Measurements from ENCODE around the gene GSG1. TPM values are rescaled to one million over a fixed set of nuclear protein-coding genes. Genes with fewer than 3 reads are reported as not detected.

Gene GSG1
- total RNA-seq, 1 experiment from 2014 or later, result 0.28 TPM

- ChIA-PET POLR2A (no interaction called here), CTCF (interaction anchor here (0.6 kb wide), 1 partner anchor 24 kb away, joined by 4 read pairs; no protein-coding TSS in a partner anchor)
- no peak overlapping the region for H3K4me3 Mint-ChIP-seq
- H3K36me3 Mint-ChIP-seq, result peaks cover 70% of the 10 kb centered on the region
- H3K27ac Mint-ChIP-seq, result no peak overlapping the region; the same call in 1 of the 2 replicates
- DNase-seq (ENCODE audit: low spot score) (no peak), ATAC-seq (no peak)
- TF ChIP-seq ZNF396 (CRISPR knock-in tag; IDR thresholded peaks at IDR 0.05; ENCODE audit: borderline replicate concordance) (no peak), ZNF532 (CRISPR knock-in tag; IDR thresholded peaks at IDR 0.05; ENCODE audit: borderline replicate concordance) (no peak), FOXP1 (CRISPR knock-in tag; IDR thresholded peaks at IDR 0.05; ENCODE audit: borderline replicate concordance) (no peak), FOXK1 (CRISPR knock-in tag; IDR thresholded peaks at IDR 0.05) (no peak), ZMAT4 (CRISPR knock-in tag; IDR thresholded peaks at IDR 0.05) (no peak), TCF7 (CRISPR knock-in tag; IDR thresholded peaks at IDR 0.05; ENCODE audit: low read depth) (no peak), MLX (CRISPR knock-in tag; IDR thresholded peaks at IDR 0.05) (no peak), ZNF512 (CRISPR knock-in tag; IDR thresholded peaks at IDR 0.05; ENCODE audit: borderline replicate concordance) (no peak), E2F1 (CRISPR knock-in tag; IDR thresholded peaks at IDR 0.05) (no peak), USF1 (CRISPR knock-in tag; IDR thresholded peaks at IDR 0.05) (no peak), HMGXB4 (CRISPR knock-in tag; IDR thresholded peaks at IDR 0.05) (no peak), ZNF425 (CRISPR knock-in tag; conservative IDR thresholded peaks at IDR 0.05) (no peak), ATF2 (CRISPR knock-in tag; IDR thresholded peaks at IDR 0.05; ENCODE audit: borderline replicate concordance, low read depth) (no peak), TP53 (CRISPR knock-in tag; IDR thresholded peaks at IDR 0.05) (no peak), TEAD4 (CRISPR knock-in tag; IDR thresholded peaks at IDR 0.05) (no peak)
- no peaks in the 10 kb centered on the region for H3K27me3 Mint-ChIP-seq (ENCODE audit: low read depth)
- H3K4me1 Mint-ChIP-seq, result peaks cover 10% of the 10 kb centered on the region
- H3K9me3 Mint-ChIP-seq, result no peaks in the 10 kb centered on the region
Measured at GRCh38 chr12:13074396-13075117, 28.9 kb downstream of the GSG1 start.

Data from WTC11 (cell line).